SK-N-SH (cell line): Measurements from ENCODE around the gene CIITA. TPM values are rescaled to one million over a fixed set of nuclear protein-coding genes. Genes with fewer than 3 reads are reported as not detected.

Experiments used
- CTCF ChIA-PET: fragments of 300-600, 350-600 bp; formaldehyde crosslinking; extraction: SDS; loops from one replicate; lab custom pipeline; 2021; lab: Yijun Ruan, JAX
- POLR2A ChIA-PET: fragments of 350-600 bp; sonication (Branson Sonifier 250); formaldehyde crosslinking; extraction: SDS; loops from one replicate; lab custom pipeline; 2020; ENCODE audit warnings: antibody characterized with exemption, inconsistent platforms; lab: Yijun Ruan, JAX
- DNase-seq: peaks from one replicate; pipeline ENCODE4 v3.0.0; 2012
- H2AFZ ChIP-seq: fragments of 200-600 bp; sonication (generic); 2 replicates; pipeline ENCODE4 v1.8.1; 2016; ENCODE audit warnings: antibody characterized with exemption, mild to moderate bottlenecking, low read depth
- H3F3A ChIP-seq: fragments of 200-600 bp; sonication (generic); replicated peaks from 2 replicates; pipeline ENCODE3; 2016; ENCODE audit warnings: antibody characterized with exemption, mild to moderate bottlenecking; ENCODE audit not compliant: insufficient read depth
- H3K27ac ChIP-seq, 2 experiments: fragments of 200-500 bp in 1 of 2; fragments of 200-600 bp in 1 of 2; sonication (Bioruptor generic) in 1 of 2; sonication (generic), shearing (Covaris generic) in 1 of 2; 2 replicates each; pipeline versions ENCODE4 v1.5.1 to v1.6.1; 2014 to 2016; ENCODE audit warnings: low read depth in 2 of 2, inconsistent platforms in 1 of 2, low read length in 1 of 2, mild to moderate bottlenecking in 1 of 2, mixed read lengths in 1 of 2
- H3K27me3 ChIP-seq: fragments of 200-600 bp; sonication (generic), shearing (Covaris generic); 2 replicates; pipeline ENCODE4 v1.6.1; 2016; ENCODE audit warnings: mixed run types; ENCODE audit not compliant: insufficient read depth
- H3K36me3 ChIP-seq, 2 experiments: fragments of 200-500 bp in 1 of 2; fragments of 200-600 bp in 1 of 2; sonication (Bioruptor generic) in 1 of 2; sonication (generic) in 1 of 2; replicated peaks in 1 of 2; 2 replicates each; pipeline versions ENCODE3 to v1.5.1; 2014 to 2016; ENCODE audit warnings: low read length in 1 of 2, mild to moderate bottlenecking in 1 of 2; ENCODE audit not compliant: insufficient read depth in 2 of 2, control insufficient read depth in 1 of 2
- H3K4me1 ChIP-seq, 2 experiments: fragments of 200-500 bp in 1 of 2; fragments of 200-600 bp in 1 of 2; sonication (Bioruptor generic) in 1 of 2; sonication (generic), shearing (Covaris generic) in 1 of 2; 2 replicates each; pipeline versions ENCODE4 v1.5.1 to v1.6.1; 2014 to 2016; ENCODE audit warnings: low read depth in 1 of 2, low read length in 1 of 2, mixed run types in 1 of 2; ENCODE audit not compliant: insufficient read depth in 2 of 2, control insufficient read depth in 1 of 2
- H3K4me2 ChIP-seq: fragments of 200-600 bp; sonication (generic), shearing (Covaris generic); 2 replicates; pipeline ENCODE4 v1.6.1; 2017; ENCODE audit warnings: mixed run types
- H3K4me3 ChIP-seq, 2 experiments: fragments of 200-500 bp in 1 of 2; fragments of 200-600 bp in 1 of 2; sonication (Bioruptor generic) in 1 of 2; sonication (generic), shearing (Covaris generic) in 1 of 2; 2 replicates each; pipeline versions ENCODE4 v1.5.1 to v1.8.1; 2014 to 2016; ENCODE audit warnings: low read depth in 2 of 2, inconsistent platforms in 1 of 2, low read length in 1 of 2, mild to moderate bottlenecking in 1 of 2, mixed read lengths in 1 of 2, moderate library complexity in 1 of 2
- H3K79me2 ChIP-seq: fragments of 200-600 bp; sonication (generic); 2 replicates; pipeline ENCODE4 v1.8.1; 2017; ENCODE audit warnings: mild to moderate bottlenecking; ENCODE audit not compliant: insufficient read depth
- H3K9ac ChIP-seq: fragments of 200-600 bp; sonication (generic); 2 replicates; pipeline ENCODE4 v1.6.1; 2017; ENCODE audit warnings: mixed run types
- H3K9me2 ChIP-seq: fragments of 200-600 bp; sonication (generic); 2 replicates; pipeline ENCODE4 v1.6.1; 2017; ENCODE audit warnings: mixed run types
- H3K9me3 ChIP-seq: fragments of 200-600 bp; sonication (generic); 2 replicates; pipeline ENCODE4 v1.6.1; 2017; ENCODE audit warnings: mixed run types, mild to moderate bottlenecking, moderate library complexity
- H4K20me1 ChIP-seq: fragments of 200-600 bp; sonication (generic); 2 replicates; pipeline ENCODE4 v1.6.1; 2017; ENCODE audit warnings: mild to moderate bottlenecking, mixed run types; ENCODE audit not compliant: insufficient read depth
- CHD2 ChIP-seq: fragments of 150-350 bp; IDR thresholded peaks from 2 replicates; pipeline ENCODE4 v1.6.1; 2018; ENCODE audit warnings: low read length; ENCODE audit not compliant: partially characterized antibody
- ELF1 ChIP-seq: IDR thresholded peaks from 2 replicates; pipeline ENCODE4 v1.4.0; 2012
- EP300 ChIP-seq, 2 experiments: IDR thresholded peaks; 2 replicates each; pipeline versions ENCODE4 v1.4.0 to v1.6.1; 2012; ENCODE audit warnings: borderline replicate concordance in 1 of 2, low read depth in 1 of 2, low read length in 1 of 2
- FOXJ3 ChIP-seq: sonication (generic); formaldehyde crosslinking; IDR thresholded peaks from 2 replicates; pipeline ENCODE4 v1.5.1; 2020; ENCODE audit warnings: mild to moderate bottlenecking, missing genetic modification reagents
- FOXM1 ChIP-seq: IDR thresholded peaks from 2 replicates; pipeline ENCODE4 v1.4.0; 2012; ENCODE audit warnings: low read depth, mild to moderate bottlenecking
- GABPA ChIP-seq: IDR thresholded peaks from 2 replicates; pipeline ENCODE4 v1.4.0; 2012; ENCODE audit warnings: low read depth, mild to moderate bottlenecking
- IRF3 ChIP-seq: fragments of 150-350 bp; IDR thresholded peaks from 2 replicates; pipeline ENCODE4 v1.6.1; 2016; ENCODE audit warnings: mild to moderate bottlenecking, low read depth, low read length
- MEF2A ChIP-seq: IDR thresholded peaks from 2 replicates; pipeline ENCODE4 v1.4.0; 2012; ENCODE audit warnings: low read depth, borderline replicate concordance
- MXI1 ChIP-seq: IDR thresholded peaks from 2 replicates; pipeline ENCODE4 v1.6.1; 2012; ENCODE audit warnings: mild to moderate bottlenecking, low read depth, low read length, improper control_type of control experiment
- NFIC ChIP-seq: IDR thresholded peaks from 2 replicates; pipeline ENCODE4 v1.4.0; 2012; ENCODE audit warnings: borderline replicate concordance
- PBX3 ChIP-seq: IDR thresholded peaks from 2 replicates; pipeline ENCODE4; 2012
- RCOR1 ChIP-seq: fragments of 150-350 bp; IDR thresholded peaks from 2 replicates; pipeline ENCODE4 v1.6.1; 2017; ENCODE audit warnings: antibody characterized with exemption, low read length
- RFX5 ChIP-seq: IDR thresholded peaks from 2 replicates; pipeline ENCODE4 v1.6.1; 2012; ENCODE audit warnings: mild to moderate bottlenecking, improper control_type of control experiment, low read length
- RXRA ChIP-seq: IDR thresholded peaks from 2 replicates; pipeline ENCODE4 v1.4.0; 2012; ENCODE audit warnings: low read depth, mild to moderate bottlenecking, borderline replicate concordance
- SIN3A ChIP-seq: IDR thresholded peaks from 2 replicates; pipeline ENCODE4 v1.6.1; 2012; ENCODE audit warnings: low read depth, mild to moderate bottlenecking, low read length, moderate library complexity, borderline replicate concordance
- TCF12 ChIP-seq: IDR thresholded peaks from 2 replicates; pipeline ENCODE4 v1.4.0; 2012
- TEAD4 ChIP-seq: IDR thresholded peaks from 2 replicates; pipeline ENCODE4 v1.4.0; 2012; ENCODE audit warnings: mild to moderate bottlenecking, borderline replicate concordance; ENCODE audit not compliant: insufficient read depth
- USF2 ChIP-seq: fragments of 150-350 bp; IDR thresholded peaks from 2 replicates; pipeline ENCODE4 v1.6.1; 2017; ENCODE audit warnings: antibody characterized with exemption, low read length, low read depth, borderline replicate concordance
- YY1 ChIP-seq: IDR thresholded peaks from 2 replicates; pipeline ENCODE4 v1.4.0; 2012; ENCODE audit warnings: low read depth, mild to moderate bottlenecking
- WGBS: methylation state at CpG from one replicate; pipeline ENCODE4 v1.1.6; 2017; ENCODE audit warnings: low lambda C conversion rate; 5-methylcytosine and 5-hydroxymethylcytosine counted together
- polyA plus RNA-seq, 3 experiments: library from polyadenylated mRNA; depleted of rRNA; stranded (reverse); fragments of >200 nt; gene quantifications; 2 replicates each; pipeline ENCODE4 v1.2.3, GENCODE V29; 2012
- TF ChIP-seq, protein P1 (sequence below): IDR thresholded peaks from 2 replicates; pipeline ENCODE4 v1.4.0; 2012; ENCODE audit warnings: low read depth
- TF ChIP-seq, protein P2 (sequence below): IDR thresholded peaks from 2 replicates; pipeline ENCODE4 v1.4.0; 2012; ENCODE audit warnings: low read depth, borderline replicate concordance

CIITA gene
- polyA plus RNA-seq, 1 of the 3 experiments (the other 2 are of a cell fraction), result 0.23 TPM

DNA sequence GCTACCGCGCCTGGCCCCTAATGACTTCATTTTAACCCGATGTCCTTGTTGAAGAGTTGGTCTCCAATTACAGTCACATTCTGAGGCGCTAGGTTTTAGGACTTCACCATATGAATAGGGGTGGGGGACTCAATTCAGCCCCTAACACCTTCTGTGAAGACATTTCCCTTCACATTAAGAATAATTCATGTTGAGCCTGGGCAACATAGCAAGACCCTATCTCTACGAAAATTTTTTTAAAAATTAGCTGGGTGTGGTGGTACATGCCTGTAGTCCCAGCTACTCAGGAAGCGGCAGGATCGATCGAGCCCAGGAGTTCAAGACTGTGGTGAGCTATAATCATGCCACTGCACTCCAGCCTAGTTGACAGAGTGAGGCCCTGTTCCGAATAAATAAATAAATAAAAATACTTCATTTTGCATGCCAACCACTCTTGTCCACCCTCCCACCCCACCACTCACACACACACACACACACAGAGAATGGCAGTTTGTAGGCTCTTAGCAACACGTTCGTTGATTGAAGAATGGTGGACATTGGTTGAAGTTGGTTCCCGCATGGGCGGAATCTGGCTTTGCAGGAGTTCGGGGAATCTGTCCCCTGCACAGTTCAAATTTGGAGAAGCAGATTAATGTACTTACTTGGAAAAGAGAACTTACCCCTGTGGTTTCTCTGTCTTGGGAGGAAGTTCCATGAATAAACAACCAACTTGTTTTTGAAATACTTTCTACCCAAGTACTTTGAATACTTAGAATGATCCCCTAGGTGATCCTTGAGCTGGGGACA lies 30.6 kb upstream of the CIITA start:
- POLR2A ChIA-PET, result no interaction called here
- Histone ChIP-seq H3K79me2 (no peaks in the 10 kb centered on the region), H3K4me1 (no peaks in the 10 kb centered on the region), H3K27me3 (peaks cover 22% of the 10 kb centered on the region; the same call in 1 of the 2 replicates), H4K20me1 (no peaks in the 10 kb centered on the region), H3K9me2 (no peaks in the 10 kb centered on the region), H3F3A (no peaks in the 10 kb centered on the region), H3K36me3 (no peaks in the 10 kb centered on the region), H3K4me2 (no peak overlapping the region), H3K9ac (no peak overlapping the region), H3K9me3 (no peaks in the 10 kb centered on the region), H2AFZ (no peak overlapping the region), H3K4me3 (no peak overlapping the region), H3K27ac (no peak overlapping the region)
- TF ChIP-seq TEAD4, result no peak
- no peak for TF ChIP-seq RXRA
- TF ChIP-seq RFX5, result no peak
- no peak for TF ChIP-seq PBX3
- TF ChIP-seq SIN3A, result no peak
- no peak for TF ChIP-seq NFIC
- TF ChIP-seq, protein P1, sequence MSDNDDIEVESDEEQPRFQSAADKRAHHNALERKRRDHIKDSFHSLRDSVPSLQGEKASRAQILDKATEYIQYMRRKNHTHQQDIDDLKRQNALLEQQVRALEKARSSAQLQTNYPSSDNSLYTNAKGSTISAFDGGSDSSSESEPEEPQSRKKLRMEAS, result no peak
- TF ChIP-seq, protein P2, sequence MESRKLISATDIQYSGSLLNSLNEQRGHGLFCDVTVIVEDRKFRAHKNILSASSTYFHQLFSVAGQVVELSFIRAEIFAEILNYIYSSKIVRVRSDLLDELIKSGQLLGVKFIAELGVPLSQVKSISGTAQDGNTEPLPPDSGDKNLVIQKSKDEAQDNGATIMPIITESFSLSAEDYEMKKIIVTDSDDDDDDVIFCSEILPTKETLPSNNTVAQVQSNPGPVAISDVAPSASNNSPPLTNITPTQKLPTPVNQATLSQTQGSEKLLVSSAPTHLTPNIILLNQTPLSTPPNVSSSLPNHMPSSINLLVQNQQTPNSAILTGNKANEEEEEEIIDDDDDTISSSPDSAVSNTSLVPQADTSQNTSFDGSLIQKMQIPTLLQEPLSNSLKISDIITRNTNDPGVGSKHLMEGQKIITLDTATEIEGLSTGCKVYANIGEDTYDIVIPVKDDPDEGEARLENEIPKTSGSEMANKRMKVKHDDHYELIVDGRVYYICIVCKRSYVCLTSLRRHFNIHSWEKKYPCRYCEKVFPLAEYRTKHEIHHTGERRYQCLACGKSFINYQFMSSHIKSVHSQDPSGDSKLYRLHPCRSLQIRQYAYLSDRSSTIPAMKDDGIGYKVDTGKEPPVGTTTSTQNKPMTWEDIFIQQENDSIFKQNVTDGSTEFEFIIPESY, result no peak
- no peak for TF ChIP-seq TCF12
- TF ChIP-seq IRF3, result no peak
- TF ChIP-seq RCOR1, result no peak
- DNase-seq, result no peak
- WGBS, result 72% methylated on average over 14 of the region's 14 CpGs
- CTCF ChIA-PET, result no interaction called here

DNA sequence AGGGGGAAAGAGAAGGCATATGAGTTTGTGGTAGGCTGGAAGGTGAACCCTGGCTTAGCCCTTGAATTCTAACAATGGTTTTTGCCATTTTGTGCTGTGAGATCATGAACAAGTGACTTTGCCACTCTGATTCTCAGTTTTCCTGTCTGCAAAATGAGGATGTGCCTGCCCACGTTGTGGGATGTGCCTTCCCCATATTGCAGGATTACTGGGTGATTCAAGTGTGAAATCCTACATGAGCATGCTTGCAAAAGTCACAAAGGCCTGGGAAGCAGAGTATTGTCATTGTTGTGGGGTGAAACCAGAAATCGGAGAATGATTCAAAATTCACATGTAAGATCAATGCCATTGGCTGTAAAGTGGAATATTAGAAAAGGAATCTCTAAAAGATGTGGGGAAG lies 29.8 kb upstream of the CIITA start:
- Histone ChIP-seq H3K36me3 (no peaks in the 10 kb centered on the region), H3K4me3 (no peak overlapping the region), H3K27me3 (peaks cover 22% of the 10 kb centered on the region; the same call in 1 of the 2 replicates), H2AFZ (no peak overlapping the region), H3K9ac (no peak overlapping the region), H3K27ac (no peak overlapping the region), H3K9me3 (no peaks in the 10 kb centered on the region), H3K9me2 (no peaks in the 10 kb centered on the region), H3K4me1 (no peaks in the 10 kb centered on the region), H3K4me2 (no peak overlapping the region), H3K79me2 (no peaks in the 10 kb centered on the region), H4K20me1 (no peaks in the 10 kb centered on the region), H3F3A (no peaks in the 10 kb centered on the region)
- ChIA-PET CTCF (no interaction called here), POLR2A (no interaction called here)
- 29% methylated on average over 2 of the region's 2 CpGs for WGBS
- no peak for DNase-seq
- TF ChIP-seq FOXM1, result no peak
- TF ChIP-seq RFX5, result no peak
- TF ChIP-seq YY1, result no peak
- no peak for TF ChIP-seq MEF2A
- TF ChIP-seq CHD2, result no peak
- no peak for TF ChIP-seq USF2
- no peak for TF ChIP-seq TEAD4
- TF ChIP-seq GABPA, result no peak
- TF ChIP-seq ELF1, result no peak
- no peak for TF ChIP-seq MXI1
- TF ChIP-seq, protein P1, result no peak
- TF ChIP-seq RCOR1, result no peak
- no peak for TF ChIP-seq EP300 (IDR thresholded peaks at IDR 0.05; ENCODE audit: borderline replicate concordance in 1 of 2, low read depth in 1 of 2, low read length in 1 of 2)
- no peak for TF ChIP-seq FOXJ3 (CRISPR knock-in tag)
